Lower leg skin (tissue), 4 donors: Measurements from ENCODE around the gene SLC25A39. TPM values are rescaled to one million over a fixed set of nuclear protein-coding genes. Genes with fewer than 3 reads are reported as not detected.
"Not testable (repeated sequence)": the region's sequence is repeated elsewhere in the genome, so short reads cannot be mapped to it uniquely, and the experiment has no call there.

Source experiments
- DNase-seq, 2 donors: peaks; one replicate each; pipeline ENCODE4 v3.0.0-alpha.2; 2019; ENCODE audit warnings: low spot score in 2 of 2
- H3K4me3 ChIP-seq: fragments of 200-600 bp; sonication (generic); 2 replicates; pipeline ENCODE4 v1.5.1; 2017; ENCODE audit warnings: mild to moderate bottlenecking, low read depth; ENCODE audit not compliant: poor library complexity, severe bottlenecking
- POLR2A ChIP-seq, 2 donors: fragments of 450-650 bp; IDR thresholded peaks; one replicate each; pipeline ENCODE4 v1.6.1; 2016 to 2017; ENCODE audit warnings: antibody characterized with exemption in 2 of 2, mild to moderate bottlenecking in 1 of 2, moderate library complexity in 1 of 2
- WGBS, 2 donors: methylation state at CpG; one replicate each; pipeline ENCODE4 v1.1.5; 2018; 5-methylcytosine and 5-hydroxymethylcytosine counted together
- intact Hi-C: fragments of 100-400 bp; cut with DNase I; formaldehyde crosslinking; loops from one replicate; pipeline ENCODE4 v1.15.0; 2023; ENCODE audit warnings: low total_unique reads
- total RNA-seq, 4 donors: library from RNA; depleted of rRNA; stranded (reverse); fragments of >200 nt; gene quantifications; one replicate each; pipeline ENCODE4 v1.1.0, GENCODE V29; 2016
- TF ChIP-seq, protein P1 (sequence below), 3 donors: fragments of 450-650 bp; IDR thresholded peaks; one replicate each; pipeline ENCODE4 v1.5.1; 2016; ENCODE audit warnings: antibody characterized with exemption in 3 of 3, mild to moderate bottlenecking in 3 of 3, moderate library complexity in 2 of 3

The SLC25A39 gene
- total RNA-seq, 4 donors from 2014 or later: 73.4 to 113 (median 90.0) TPM

DNA sequence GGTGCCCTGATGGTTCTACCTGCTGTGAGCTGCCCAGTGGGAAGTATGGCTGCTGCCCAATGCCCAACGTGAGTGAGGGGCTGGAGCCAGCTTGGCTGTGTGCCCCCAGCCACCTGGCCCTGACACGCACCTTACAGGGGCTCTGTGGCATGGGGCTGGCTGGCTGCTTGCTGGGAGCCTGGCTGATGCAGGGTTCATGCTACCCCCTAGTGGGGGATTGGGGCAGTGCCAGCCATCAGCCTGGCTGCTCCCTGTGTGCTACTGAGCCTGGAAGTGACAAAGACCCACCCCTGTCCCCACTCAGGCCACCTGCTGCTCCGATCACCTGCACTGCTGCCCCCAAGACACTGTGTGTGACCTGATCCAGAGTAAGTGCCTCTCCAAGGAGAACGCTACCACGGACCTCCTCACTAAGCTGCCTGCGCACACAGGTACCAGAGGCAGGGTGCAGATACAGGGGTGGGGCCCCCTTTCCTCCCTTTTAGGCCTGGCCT is 26.2 kb upstream of the SLC25A39 start:
- TF ChIP-seq POLR2A (IDR thresholded peaks at IDR 0.05): no peak
- TF ChIP-seq, protein P1, sequence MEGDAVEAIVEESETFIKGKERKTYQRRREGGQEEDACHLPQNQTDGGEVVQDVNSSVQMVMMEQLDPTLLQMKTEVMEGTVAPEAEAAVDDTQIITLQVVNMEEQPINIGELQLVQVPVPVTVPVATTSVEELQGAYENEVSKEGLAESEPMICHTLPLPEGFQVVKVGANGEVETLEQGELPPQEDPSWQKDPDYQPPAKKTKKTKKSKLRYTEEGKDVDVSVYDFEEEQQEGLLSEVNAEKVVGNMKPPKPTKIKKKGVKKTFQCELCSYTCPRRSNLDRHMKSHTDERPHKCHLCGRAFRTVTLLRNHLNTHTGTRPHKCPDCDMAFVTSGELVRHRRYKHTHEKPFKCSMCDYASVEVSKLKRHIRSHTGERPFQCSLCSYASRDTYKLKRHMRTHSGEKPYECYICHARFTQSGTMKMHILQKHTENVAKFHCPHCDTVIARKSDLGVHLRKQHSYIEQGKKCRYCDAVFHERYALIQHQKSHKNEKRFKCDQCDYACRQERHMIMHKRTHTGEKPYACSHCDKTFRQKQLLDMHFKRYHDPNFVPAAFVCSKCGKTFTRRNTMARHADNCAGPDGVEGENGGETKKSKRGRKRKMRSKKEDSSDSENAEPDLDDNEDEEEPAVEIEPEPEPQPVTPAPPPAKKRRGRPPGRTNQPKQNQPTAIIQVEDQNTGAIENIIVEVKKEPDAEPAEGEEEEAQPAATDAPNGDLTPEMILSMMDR (IDR thresholded peaks at IDR 0.05): no peak
- intact Hi-C loops: no loop called here
- no peak overlapping the region for H3K4me3 ChIP-seq
- 21 to 68% methylated on average over 2 to 6 of the region's 6 CpGs for WGBS, 2 donors
- peak in 1 of 2 donors; percentile 93 for DNase-seq

DNA sequence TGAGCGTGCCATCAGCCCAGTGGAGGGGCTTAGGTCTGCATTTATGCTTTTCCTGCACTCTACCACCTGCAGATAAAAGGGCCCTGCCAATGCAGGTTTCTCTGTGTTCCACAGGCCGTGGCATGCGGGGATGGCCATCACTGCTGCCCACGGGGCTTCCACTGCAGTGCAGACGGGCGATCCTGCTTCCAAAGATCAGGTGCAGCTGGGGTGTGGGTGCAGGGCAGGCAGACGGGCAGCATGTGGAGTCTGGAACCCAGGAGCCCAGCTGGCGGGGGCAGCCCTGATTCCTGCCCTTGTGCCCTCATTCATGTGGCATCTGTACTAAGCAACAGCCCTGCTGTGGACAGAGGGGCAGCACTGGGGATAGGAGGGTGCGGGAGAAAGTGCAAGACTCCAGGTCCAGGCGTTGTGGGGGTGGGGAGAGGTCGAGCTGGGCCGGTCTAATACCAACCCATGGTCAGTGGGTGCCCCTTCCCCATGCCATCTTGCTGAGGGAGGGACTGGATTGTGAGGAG is 25.0 kb upstream of the SLC25A39 start:
- no peak overlapping the region for H3K4me3 ChIP-seq
- intact Hi-C loops: no loop called here
- no peak for DNase-seq
- TF ChIP-seq POLR2A (IDR thresholded peaks at IDR 0.05): no peak
- TF ChIP-seq, protein P1 (IDR thresholded peaks at IDR 0.05): no peak
- WGBS, 2 donors: 88% methylated on average over 12 of the region's 12 CpGs

DNA sequence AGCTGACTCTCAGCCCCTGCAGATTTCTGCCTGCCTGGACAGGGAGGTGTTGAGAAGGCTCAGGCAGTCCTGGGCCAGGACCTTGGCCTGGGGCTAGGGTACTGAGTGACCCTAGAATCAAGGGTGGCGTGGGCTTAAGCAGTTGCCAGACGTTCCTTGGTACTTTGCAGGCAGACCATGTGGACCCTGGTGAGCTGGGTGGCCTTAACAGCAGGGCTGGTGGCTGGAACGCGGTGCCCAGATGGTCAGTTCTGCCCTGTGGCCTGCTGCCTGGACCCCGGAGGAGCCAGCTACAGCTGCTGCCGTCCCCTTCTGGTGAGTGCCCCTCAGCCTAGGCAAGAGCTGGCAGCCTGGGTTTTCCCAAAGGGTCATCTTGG is 24.4 kb upstream of the SLC25A39 start:
- WGBS, 2 donors: 67 to 80% methylated on average over 6 of the region's 6 CpGs
- no peak for DNase-seq
- no peak overlapping the region for H3K4me3 ChIP-seq
- TF ChIP-seq POLR2A (IDR thresholded peaks at IDR 0.05): no peak
- TF ChIP-seq, protein P1 (IDR thresholded peaks at IDR 0.05): no peak
- intact Hi-C loops: no loop called here

DNA sequence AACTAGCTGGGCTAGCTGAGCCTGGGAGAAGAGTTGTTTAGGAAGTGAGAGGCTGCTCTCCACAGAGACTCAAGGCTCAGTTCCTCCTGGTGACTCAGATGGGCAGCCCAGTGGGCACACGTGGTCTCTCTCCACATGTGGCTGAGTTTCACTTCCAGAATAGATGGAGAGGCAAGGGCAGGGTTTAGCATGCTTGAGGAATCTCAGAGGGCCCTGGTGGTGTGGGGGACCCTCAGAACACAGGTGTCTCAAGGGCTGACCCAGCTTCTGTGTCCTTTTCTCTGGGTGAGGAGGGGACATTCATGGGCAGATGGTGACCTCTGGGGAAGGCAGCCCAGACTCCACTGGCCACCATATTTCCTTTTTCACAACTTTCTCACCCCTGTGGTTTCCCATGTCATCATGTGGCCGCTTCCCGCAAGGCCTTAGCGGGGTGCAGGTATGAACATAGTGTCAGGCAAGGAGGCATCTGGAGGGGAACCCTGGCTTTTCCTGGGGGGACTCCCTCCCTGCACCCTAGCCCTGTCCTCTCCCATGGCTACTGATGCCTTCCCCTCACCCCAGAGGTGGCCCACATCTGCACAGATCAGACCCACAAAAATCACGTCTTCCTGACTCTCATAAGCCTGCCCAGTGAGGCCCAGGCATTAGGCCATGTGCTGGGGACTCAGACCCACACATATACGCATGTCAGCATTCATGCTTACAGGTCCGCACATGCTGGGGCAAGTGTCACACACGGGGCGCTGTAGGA is 23.8 kb upstream of the SLC25A39 start:
- TF ChIP-seq POLR2A (IDR thresholded peaks at IDR 0.05): no peak
- TF ChIP-seq, protein P1 (IDR thresholded peaks at IDR 0.05): no peak
- DNase-seq: peak in 1 of 2 donors; percentile 51
- intact Hi-C loops: no loop called here
- 49 to 66% methylated on average over 6 to 9 of the region's 9 CpGs for WGBS, 2 donors
- H3K4me3 ChIP-seq: no peak overlapping the region

DNA sequence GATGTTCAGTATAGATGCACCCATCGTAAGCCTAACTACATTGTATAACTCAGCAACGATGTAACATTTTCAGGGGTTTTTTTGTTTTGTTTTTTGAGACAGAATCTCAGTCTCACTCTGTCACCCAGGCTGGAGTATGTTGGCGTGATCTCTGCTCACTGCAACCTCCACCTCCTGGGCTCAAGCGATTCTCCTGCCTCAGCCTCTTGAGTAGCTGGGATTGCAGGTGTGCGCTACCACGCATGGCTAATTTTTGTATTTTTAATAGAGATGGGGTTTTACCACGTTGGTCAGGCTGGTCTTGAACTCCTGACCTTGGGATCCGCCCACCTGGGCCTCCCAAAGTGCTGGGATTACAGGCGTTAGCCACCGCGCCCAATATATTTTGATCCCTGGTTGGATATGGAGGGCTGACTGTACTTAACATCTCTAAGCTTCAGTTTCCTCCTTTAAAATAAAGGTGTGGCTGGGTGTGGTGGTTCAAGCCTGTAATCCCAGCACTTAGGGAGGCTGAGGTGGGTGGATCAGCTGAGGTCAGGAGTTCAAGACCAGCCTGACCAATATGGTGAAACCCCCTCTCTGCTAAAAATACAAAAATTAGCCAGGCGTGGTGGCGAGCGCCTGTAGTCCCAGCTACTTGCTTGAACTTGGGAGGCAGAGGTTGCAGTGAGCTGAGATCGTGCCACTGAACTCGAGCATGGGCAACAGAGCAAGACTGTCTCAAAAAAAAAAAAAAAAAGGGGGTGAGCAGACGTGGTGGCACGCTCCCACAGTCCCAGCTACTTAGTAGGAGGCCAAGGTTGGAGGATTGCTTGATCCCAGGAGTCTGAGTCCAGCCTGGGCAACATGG is 22.8 kb upstream of the SLC25A39 start:
- DNase-seq, intact Hi-C loops: not testable (repeated sequence)

More for the DNA sequence above, 22.8 kb upstream of the SLC25A39 start:
- not testable (repeated sequence) for H3K4me3 ChIP-seq
- WGBS, 2 donors: 73 to 80% methylated on average over 18 of the region's 18 CpGs
